ENCODE measurements around the gene LIMK2.
"Not testable (repeated sequence)": the region's sequence is repeated elsewhere in the genome, so short reads cannot be mapped to it uniquely, and the experiment has no call there.

LIMK2 gene

GRCh38 chr22:31302006-31302405 lies 89.9 kb downstream of the LIMK2 start:
- H3K27me3 ChIP-seq (ENCODE audit: insufficient read depth, poor library complexity, severe bottlenecking), result no peaks in the 10 kb centered on the region
- no peak overlapping the region for H3K4me3 ChIP-seq (ENCODE audit: severe bottlenecking)
- H3K36me3 ChIP-seq (ENCODE audit: low read depth), result peaks cover 4% of the 10 kb centered on the region; the same call in 1 of the 2 replicates
- DNase-seq (ENCODE audit: low spot score) (no peak), ATAC-seq (ENCODE audit: low read depth) (no peak)
- no peaks in the 10 kb centered on the region for H3K9me3 ChIP-seq (ENCODE audit: severe bottlenecking)
- TF ChIP-seq CTCF (IDR thresholded peaks at IDR 0.05; ENCODE audit: poor library complexity, severe bottlenecking), result no peak
- peaks cover 6% of the 10 kb centered on the region for H3K4me1 ChIP-seq (ENCODE audit: insufficient read depth, poor library complexity, severe bottlenecking)
- H3K27ac ChIP-seq (ENCODE audit: poor library complexity, severe bottlenecking), result no peak overlapping the region

- Histone ChIP-seq H3K4me3 (ENCODE audit: severe bottlenecking) (no peak overlapping the region), H3K4me1 (ENCODE audit: insufficient read depth, poor library complexity, severe bottlenecking) (peaks cover 6% of the 10 kb centered on the region), H3K27ac (ENCODE audit: poor library complexity, severe bottlenecking) (no peak overlapping the region), H3K36me3 (ENCODE audit: low read depth) (peaks cover 4% of the 10 kb centered on the region; the same call in 1 of the 2 replicates), H3K9me3 (ENCODE audit: severe bottlenecking) (no peaks in the 10 kb centered on the region), H3K27me3 (ENCODE audit: insufficient read depth, poor library complexity, severe bottlenecking) (no peaks in the 10 kb centered on the region)
- DNase-seq (ENCODE audit: low spot score) (no peak), ATAC-seq (ENCODE audit: low read depth) (no peak)
- no peak for TF ChIP-seq CTCF (IDR thresholded peaks at IDR 0.05; ENCODE audit: poor library complexity, severe bottlenecking)
Measured at GRCh38 chr22:31302537-31302936, 90.4 kb downstream of the LIMK2 start.

GRCh38 chr22:31305194-31305593 lies 93.1 kb downstream of the LIMK2 start:
- ATAC-seq (ENCODE audit: low read depth) (peak; percentile 78), DNase-seq (ENCODE audit: low spot score) (no peak)
- Histone ChIP-seq H3K4me1 (ENCODE audit: insufficient read depth, poor library complexity, severe bottlenecking) (peaks cover 6% of the 10 kb centered on the region), H3K9me3 (ENCODE audit: severe bottlenecking) (no peaks in the 10 kb centered on the region), H3K27me3 (ENCODE audit: insufficient read depth, poor library complexity, severe bottlenecking) (no peaks in the 10 kb centered on the region), H3K4me3 (ENCODE audit: severe bottlenecking) (no peak overlapping the region), H3K27ac (ENCODE audit: poor library complexity, severe bottlenecking) (no peak overlapping the region), H3K36me3 (ENCODE audit: low read depth) (peaks cover 4% of the 10 kb centered on the region; the same call in 1 of the 2 replicates)
- TF ChIP-seq CTCF (IDR thresholded peaks at IDR 0.05; ENCODE audit: poor library complexity, severe bottlenecking), result no peak

GRCh38 chr22:31308181-31308580 lies 96.1 kb downstream of the LIMK2 start:
- TF ChIP-seq CTCF (IDR thresholded peaks at IDR 0.05; ENCODE audit: poor library complexity, severe bottlenecking), result no peak
- no peak overlapping the region for H3K27ac ChIP-seq (ENCODE audit: poor library complexity, severe bottlenecking)
- DNase-seq (ENCODE audit: low spot score), result no peak
- ATAC-seq (ENCODE audit: low read depth), result no peak
- H3K9me3 ChIP-seq (ENCODE audit: severe bottlenecking), result no peaks in the 10 kb centered on the region
- H3K4me1 ChIP-seq (ENCODE audit: insufficient read depth, poor library complexity, severe bottlenecking), result peaks cover 6% of the 10 kb centered on the region
- H3K36me3 ChIP-seq (ENCODE audit: low read depth), result no peaks in the 10 kb centered on the region
- H3K4me3 ChIP-seq (ENCODE audit: severe bottlenecking), result no peak overlapping the region
- no peaks in the 10 kb centered on the region for H3K27me3 ChIP-seq (ENCODE audit: insufficient read depth, poor library complexity, severe bottlenecking)

- Histone ChIP-seq H3K4me3 (ENCODE audit: severe bottlenecking) (no peak overlapping the region), H3K9me3 (ENCODE audit: severe bottlenecking) (no peaks in the 10 kb centered on the region), H3K4me1 (ENCODE audit: insufficient read depth, poor library complexity, severe bottlenecking) (peaks cover 6% of the 10 kb centered on the region), H3K36me3 (ENCODE audit: low read depth) (no peaks in the 10 kb centered on the region), H3K27ac (ENCODE audit: poor library complexity, severe bottlenecking) (peak overlapping the region; percentile 51), H3K27me3 (ENCODE audit: insufficient read depth, poor library complexity, severe bottlenecking) (no peaks in the 10 kb centered on the region)
- ATAC-seq (ENCODE audit: low read depth), result peak; percentile 99
- DNase-seq (ENCODE audit: low spot score), result no peak
- peak; percentile 93 for TF ChIP-seq CTCF (IDR thresholded peaks at IDR 0.05; ENCODE audit: poor library complexity, severe bottlenecking)
Measured at GRCh38 chr22:31313366-31314147, 101.5 kb downstream of the LIMK2 start.

DNA sequence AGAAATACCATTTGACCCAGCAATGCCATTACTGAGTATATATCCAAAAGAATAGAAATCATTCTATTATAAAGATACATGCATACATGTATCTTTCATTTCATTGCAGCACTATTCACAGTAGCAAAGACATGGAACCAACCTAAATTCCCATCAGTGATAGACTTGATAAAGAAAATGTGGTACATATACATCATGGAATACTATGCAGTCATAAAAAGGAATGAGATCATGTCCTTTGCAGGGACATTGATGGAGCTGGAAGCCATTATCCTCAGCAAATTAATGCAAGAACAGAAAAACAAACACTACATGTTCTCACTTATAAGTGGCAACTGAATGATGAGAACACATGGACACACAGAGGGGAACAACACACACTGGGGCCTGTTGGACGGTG lies 102.1 kb downstream of the LIMK2 start:
- not testable (repeated sequence) for H3K27me3 ChIP-seq (ENCODE audit: insufficient read depth, poor library complexity, severe bottlenecking); H3K4me3 ChIP-seq (ENCODE audit: severe bottlenecking); H3K9me3 ChIP-seq (ENCODE audit: severe bottlenecking); H3K4me1 ChIP-seq (ENCODE audit: insufficient read depth, poor library complexity, severe bottlenecking); DNase-seq (ENCODE audit: low spot score); ATAC-seq (ENCODE audit: low read depth); H3K36me3 ChIP-seq (ENCODE audit: low read depth)
- H3K27ac ChIP-seq (ENCODE audit: poor library complexity, severe bottlenecking), result peak overlapping the region; percentile 51
